ENCODE data around the gene TEX44.
A peak's percentile ranks its signal among the peaks of the same experiment; 100 is the strongest.

The TEX44 gene

GRCh38 chr2:231601356-231602229, 8.9 kb downstream of the TEX44 start:
- TF ChIP-seq CTCF (IDR thresholded peaks at IDR 0.05; ENCODE audit: borderline replicate concordance, insufficient read depth, low read depth, low read length), result peak; percentile 92
- no peak overlapping the region for H3K4me3 ChIP-seq (ENCODE audit: low read depth, low read length)

- TF ChIP-seq CTCF (IDR thresholded peaks at IDR 0.05; ENCODE audit: borderline replicate concordance, insufficient read depth, low read depth, low read length), result no peak
- H3K4me3 ChIP-seq (ENCODE audit: low read depth, low read length), result no peak overlapping the region
These were observed 10.3 kb downstream of the TEX44 start for GRCh38 chr2:231602859-231603467.

- H3K4me3 ChIP-seq (ENCODE audit: low read depth, low read length), result peak overlapping the region; percentile 48
- TF ChIP-seq CTCF (IDR thresholded peaks at IDR 0.05; ENCODE audit: borderline replicate concordance, insufficient read depth, low read depth, low read length), result no peak
These were observed 11.5 kb downstream of the TEX44 start for GRCh38 chr2:231604101-231604684.

GRCh38 chr2:231604685-231605606, 12.3 kb downstream of the TEX44 start:
- peak overlapping the region; percentile 48 for H3K4me3 ChIP-seq (ENCODE audit: low read depth, low read length)
- TF ChIP-seq CTCF (IDR thresholded peaks at IDR 0.05; ENCODE audit: borderline replicate concordance, insufficient read depth, low read depth, low read length), result no peak

GRCh38 chr2:231605607-231606091, 13.0 kb downstream of the TEX44 start:
- H3K4me3 ChIP-seq (ENCODE audit: low read depth, low read length), result no peak overlapping the region
- TF ChIP-seq CTCF (IDR thresholded peaks at IDR 0.05; ENCODE audit: borderline replicate concordance, insufficient read depth, low read depth, low read length), result no peak

- TF ChIP-seq CTCF (IDR thresholded peaks at IDR 0.05; ENCODE audit: borderline replicate concordance, insufficient read depth, low read depth, low read length), result no peak
- no peak overlapping the region for H3K4me3 ChIP-seq (ENCODE audit: low read depth, low read length)
These were observed 14.3 kb downstream of the TEX44 start for GRCh38 chr2:231606941-231607340.

Measured in GM12875 (cell line).